HCEC 1CT (cell line): ENCODE data around the gene AP3D1.

Source experiments
- DNase-seq: peaks from one replicate; pipeline ENCODE4 v3.0.0-alpha.2; 2017

Gene AP3D1

GRCh38 chr19:2081873-2082810 is 69.2 kb downstream of the AP3D1 start:
- DNase-seq = no peak

DNA sequence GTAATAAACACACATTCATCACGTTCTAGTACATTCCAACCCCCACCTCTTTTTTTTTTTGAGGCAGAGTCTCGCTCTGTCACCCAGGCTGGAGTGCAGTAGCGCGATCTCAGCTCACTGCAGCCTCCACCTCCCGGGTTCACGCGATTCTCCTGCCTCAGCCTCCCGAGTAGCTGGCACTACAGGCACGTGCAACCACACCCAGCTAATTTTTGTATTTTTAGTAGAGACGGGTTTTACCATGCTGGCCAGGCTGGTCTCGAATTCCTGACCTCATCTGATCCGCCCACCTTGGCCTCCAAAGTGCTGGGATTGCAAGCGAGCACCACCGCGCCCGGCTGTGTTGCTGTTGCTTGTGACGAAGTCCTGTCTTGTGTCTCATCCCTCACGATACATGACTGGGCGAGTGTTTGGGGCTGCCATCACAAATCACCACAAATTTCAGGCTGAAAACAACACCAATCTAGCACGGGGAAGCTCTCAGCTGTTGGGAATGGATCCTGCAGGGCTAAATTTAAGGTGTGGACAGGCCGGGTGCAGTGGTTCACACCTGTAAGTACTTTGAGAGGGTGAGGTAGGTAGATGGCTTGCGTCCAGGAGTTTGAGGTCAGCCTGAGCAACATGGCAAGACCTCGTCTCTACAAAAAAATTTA is 70.9 kb downstream of the AP3D1 start:
- DNase-seq = no peak

DNA sequence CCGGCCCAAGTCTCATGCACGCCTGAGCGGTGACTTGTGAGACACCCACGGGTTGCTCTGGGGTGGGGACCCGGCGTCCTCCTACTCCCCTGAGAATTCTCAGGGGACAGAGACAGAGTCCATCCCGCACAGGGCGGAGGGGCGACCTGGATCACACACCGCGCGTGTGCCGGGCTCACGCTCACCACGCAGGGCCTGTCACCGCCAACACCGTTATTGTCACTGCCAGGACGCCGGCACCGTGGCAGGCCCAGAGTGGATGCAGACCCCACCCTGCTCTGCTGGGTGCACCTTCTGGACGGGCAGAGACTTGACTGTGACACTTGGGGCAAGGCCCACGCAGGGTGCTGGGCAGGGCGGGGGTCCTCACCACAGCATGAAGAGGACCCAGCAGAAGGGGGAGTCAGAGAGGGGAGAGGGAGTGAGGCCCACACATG is 71.5 kb downstream of the AP3D1 start:
- DNase-seq = no peak

DNA sequence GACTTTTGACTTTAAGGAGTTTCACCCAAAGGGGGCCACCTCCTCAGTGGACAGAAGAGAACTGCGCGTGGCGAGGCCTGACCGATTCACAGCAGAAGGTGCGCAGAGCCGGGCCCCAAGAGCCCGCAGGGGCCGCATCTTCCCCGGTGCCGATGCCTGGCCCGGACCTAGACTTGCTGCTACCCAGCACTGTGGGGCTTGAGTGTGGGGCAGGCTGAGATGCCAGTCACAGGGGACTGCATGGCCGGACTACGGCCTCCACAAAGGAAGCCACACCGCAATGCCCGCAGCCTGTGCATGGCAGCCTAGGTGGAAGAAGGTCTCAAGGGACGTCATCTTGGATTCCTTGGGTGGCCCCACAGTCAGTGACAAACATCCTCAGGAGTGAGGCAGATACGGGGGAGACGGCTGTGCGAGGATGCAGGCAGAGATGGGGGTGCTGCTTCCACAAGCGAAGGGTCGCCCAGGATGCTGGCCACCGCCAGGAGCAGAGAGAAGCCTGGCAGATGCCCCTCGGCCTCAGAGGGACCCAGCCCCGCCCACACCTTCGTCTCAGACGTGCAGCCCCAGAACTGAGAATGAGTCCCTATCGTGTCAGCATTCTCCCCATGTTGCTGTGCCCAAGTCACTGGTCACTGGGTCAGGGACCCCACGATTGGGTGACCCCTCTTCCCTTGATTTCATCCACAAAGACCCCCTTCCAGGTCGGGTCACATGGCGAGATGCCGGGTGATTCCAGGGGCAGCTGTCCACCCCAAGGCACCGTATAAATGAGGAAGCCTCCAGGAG is 72.1 kb downstream of the AP3D1 start:
- DNase-seq = no peak

DNA sequence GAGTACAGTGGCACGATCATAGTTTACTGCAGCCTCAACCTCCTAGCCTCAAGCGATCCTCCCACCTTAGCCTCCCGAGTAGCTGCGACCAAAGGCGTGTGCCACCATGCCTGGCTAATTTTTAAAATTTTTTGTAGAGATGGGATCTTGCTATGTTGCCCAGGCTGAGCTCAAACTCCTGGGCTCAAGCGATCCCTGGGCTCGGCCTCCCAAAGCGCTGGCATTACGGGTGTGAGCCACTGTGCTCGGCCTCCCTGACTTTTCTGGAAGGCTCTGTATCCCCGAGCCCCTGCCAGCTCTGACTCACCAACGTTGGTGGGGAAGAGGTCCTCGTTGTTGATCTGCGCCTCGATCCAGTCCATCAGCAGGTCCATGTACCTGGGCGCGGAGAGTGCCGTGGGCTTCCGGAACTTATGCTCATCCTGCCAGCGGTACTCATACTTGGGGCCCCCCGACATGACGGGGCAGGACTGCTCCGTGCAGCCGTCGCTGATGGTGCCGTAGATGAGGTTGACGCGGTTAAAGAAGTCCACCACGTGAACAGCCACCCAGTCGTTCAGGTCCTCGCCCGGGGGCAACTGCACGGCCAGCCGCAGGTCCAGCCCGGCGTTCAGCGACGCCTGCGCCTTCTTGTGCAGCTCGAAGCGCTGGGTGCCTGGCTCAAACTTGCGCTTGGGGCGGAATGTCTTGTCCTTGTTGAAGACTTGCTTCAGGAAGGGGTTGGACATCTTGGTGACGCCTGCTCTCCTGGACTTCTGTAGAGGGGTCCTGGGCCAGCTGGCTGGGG is 73.3 kb downstream of the AP3D1 start:
- DNase-seq = no peak

- no peak for DNase-seq
Measured at GRCh38 chr19:2077398-2077797, 74.0 kb downstream of the AP3D1 start.

- DNase-seq = no peak
Measured at GRCh38 chr19:2076526-2076944, 74.8 kb downstream of the AP3D1 start.

- no peak for DNase-seq
Measured at GRCh38 chr19:2072757-2073551, 78.4 kb downstream of the AP3D1 start.

DNA sequence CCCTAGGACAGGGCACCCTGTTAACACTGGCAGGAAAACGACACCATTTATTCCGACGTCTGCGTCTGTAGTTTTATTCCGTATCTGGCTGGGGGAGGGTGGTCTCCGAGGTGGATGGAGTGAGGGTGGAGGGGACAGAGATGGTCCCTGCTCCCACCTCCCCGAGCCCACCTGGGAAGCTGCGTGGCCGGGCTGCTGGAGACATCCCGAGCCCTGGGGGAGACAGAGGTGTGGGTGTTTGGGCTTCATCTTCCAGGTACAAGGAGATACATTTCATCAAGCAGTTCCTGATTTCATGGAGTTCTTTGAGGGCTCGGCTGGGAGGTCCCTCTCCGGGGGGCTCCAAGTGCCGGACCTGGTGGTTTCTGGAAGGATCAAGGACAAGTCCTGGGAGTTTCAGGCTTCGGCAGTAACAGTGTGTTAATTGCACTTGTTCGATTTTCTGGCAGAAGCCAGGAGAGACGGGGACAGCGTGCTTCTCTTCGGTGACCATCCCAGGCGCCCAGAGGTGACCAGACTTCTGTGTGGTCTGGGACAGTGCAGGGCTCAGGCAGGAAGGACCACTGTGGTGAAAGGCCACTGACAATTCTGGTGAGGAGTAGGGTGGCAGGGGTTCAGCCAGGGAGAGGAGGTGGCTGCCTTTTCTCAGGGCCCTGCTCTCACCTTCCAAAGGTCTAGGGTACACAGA is 80.2 kb downstream of the AP3D1 start:
- DNase-seq = no peak

DNA sequence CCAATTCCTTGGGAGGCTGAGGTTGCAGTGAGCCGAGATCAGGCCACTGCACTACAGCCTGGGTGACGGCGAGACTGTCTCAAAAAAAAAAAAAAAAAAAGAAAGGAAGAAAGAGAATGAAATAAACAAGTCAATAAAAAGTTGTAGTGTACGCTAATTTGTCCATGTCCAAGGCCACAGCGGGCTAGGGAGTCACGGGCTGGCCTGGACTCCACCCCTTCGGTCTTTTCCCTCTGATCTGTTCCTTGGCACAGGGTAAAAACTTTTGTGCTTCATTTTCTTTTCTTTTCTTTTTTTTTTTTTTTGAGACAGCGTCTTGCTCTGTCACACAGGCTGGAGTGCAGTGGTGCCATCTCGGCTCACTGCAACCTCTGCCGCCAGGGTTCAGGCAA is 80.9 kb downstream of the AP3D1 start:
- no peak for DNase-seq

- DNase-seq = no peak
Measured at GRCh38 chr19:2064788-2065524, 86.4 kb downstream of the AP3D1 start.

- no peak for DNase-seq
Measured at GRCh38 chr19:2064395-2064787, 87.0 kb downstream of the AP3D1 start.

DNA sequence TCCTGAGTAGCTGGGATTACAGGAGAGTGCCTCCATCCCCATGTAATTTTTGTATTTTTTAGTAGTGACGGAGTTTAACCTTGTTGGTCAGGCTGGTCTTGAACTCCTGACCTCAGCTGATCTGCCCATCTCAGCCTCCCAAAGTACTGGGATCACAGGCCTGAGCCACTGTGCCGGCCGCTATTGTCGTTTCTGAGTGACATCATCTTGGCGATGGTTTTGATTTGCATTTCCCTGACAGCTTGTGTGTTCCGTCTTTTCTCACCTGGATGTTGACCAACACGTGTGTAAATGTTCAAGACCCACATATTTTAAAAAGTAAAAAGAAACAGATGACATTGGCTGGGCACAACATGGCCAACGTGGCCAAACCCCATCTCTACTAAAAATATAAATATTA is 87.5 kb downstream of the AP3D1 start:
- DNase-seq = no peak

- no peak for DNase-seq
Measured at GRCh38 chr19:2062770-2063169, 88.6 kb downstream of the AP3D1 start.

DNA sequence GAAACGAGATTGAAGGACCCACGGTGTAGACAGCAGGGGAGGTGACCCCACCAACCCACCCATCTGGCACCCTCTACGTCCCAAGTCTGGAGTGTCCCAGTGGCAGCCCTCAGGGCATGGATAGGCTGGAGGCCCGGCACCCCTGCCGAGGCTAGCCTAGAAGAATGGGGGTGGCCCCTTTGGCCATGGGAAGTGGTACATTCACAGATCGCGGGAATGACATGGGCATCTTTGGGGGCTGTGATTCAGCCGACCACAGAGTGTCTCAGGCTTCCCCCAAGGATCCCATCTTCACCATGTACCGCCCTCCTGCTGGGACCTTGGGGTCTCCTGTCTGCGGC is 89.0 kb downstream of the AP3D1 start:
- no peak for DNase-seq

DNA sequence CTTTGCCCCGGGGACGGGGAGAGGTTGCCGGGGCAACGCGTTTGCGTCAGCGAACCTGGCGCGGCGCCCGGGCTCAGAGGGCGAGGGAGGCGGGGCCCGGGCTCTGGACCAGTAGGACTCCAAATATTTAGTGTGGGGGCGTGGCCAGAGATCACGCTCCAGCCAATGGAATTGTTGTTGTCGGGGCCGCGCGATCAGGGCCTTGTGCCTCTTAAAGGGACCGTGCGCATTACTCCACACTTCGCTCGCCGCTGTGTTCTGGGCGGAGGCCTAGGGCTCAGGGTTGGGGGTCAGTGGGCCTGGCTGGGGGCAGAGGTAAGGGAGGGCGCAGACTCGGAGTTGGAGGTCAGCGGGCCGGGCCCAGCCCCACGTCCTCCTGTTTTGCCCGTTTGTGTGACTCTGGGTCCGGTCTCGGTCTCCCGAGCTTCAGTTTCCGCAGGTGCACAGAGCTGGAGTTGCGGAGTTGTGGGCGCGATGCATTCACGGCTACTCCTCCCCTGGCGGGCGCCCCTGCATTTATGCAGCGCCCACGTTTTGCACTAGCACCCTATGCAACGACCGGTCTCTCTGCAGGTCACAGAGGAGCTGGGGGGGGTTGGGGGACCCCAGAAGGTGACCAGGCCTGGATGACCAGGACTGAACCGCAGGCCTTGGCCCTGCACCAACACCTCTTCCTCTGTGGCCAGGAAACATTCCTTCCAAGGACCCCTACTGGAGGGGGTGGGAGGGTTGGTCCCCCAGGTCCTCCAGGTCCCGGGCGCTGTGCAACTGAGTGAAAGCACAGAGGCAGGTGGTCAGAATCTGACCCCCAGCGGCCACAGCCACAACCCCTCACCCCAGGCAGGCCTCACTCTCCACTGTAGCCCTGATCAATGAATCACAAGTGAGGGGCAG is 89.6 kb downstream of the AP3D1 start:
- DNase-seq = peak; percentile 98

- DNase-seq = peak; percentile 66
Measured at GRCh38 chr19:2060884-2061494, 90.4 kb downstream of the AP3D1 start.

DNA sequence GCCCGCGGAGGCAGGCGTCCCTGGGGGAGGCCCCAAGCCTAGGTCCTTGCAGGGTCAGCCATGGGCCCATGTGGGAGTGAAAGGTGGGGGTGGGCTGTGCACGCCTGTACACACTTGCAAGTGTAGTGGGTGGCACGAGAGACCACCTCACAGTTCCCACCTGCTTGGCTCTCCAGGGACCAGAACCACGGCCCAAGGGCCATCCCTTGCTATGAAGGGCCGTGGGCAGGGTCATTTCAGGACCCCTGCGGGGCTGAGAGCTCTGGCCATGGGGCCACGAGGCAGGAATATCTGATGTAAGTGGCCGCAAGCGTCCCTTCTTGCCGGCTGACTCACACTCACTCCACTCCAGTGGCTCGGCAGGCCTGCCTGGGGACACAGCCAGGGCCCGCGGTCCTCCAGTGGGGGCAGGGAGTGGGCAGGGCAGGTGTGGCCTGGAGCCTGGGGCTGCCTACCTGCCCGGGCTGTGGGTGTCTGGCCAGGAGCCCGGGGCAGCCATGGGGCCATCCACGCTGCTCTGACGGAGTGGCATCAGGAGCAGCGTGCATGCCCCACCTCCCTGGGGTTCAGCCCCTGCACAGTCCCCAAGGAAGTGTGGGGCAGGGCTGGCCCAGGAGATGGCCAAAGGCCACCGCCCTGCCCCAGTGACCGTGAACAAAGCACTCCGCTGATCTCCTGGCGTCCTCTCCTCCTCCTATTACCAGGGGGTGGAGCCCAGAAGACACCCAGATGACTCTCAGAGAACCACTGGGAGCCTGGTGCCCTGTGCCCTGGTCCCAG is 91.8 kb downstream of the AP3D1 start:
- DNase-seq = peak; percentile 17
